IPS-NIHi7 (cell line): Measurements from ENCODE around the gene NINL.

ENCODE experiments used
- DNase-seq: peaks from one replicate; pipeline ENCODE4 v3.0.0; 2012; ENCODE audit warnings: mixed read lengths; ENCODE audit errors: extremely low spot score

The NINL gene

DNA sequence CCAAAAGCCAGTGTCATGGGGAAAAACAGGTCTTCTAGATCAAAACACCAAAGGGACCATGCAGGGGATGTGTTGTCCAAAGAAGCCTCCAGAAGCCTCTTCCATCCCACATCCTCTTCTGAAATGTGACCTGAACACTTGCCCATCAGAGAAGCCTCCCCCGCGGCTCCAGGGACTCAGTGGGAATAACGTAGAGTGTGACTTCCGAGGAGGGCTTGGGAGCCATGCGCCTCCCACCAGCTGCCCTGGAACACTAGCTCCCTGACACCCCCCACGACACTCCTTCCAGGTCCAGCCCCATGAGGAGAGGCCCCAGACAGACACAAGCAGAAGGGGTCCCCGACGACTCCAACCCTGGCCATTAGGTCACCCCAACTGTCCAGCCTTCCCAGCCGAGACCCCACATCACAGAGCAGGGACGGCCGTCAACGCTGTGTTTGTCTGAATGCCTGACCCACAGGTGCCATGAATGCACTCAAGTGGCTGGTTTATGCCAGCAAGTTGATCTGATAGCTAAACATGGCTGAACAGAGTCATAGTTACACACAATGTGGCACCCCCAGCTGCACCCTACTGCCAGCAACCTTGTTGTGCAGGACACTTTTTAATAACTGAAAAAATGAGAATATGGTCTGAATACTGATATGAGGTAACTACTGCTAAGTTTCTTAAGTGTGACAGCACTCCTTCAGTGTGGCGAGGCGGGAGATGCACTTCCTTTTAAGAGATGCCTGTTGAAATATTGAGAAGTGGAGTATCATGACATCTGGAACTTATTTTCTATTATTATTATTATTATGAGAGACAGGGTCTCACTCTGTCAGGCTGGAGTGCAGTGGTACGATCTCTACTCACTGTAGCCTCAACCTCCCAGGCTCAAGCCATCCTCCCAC lies 119.8 kb downstream of the NINL start:
- no peak for DNase-seq

DNA sequence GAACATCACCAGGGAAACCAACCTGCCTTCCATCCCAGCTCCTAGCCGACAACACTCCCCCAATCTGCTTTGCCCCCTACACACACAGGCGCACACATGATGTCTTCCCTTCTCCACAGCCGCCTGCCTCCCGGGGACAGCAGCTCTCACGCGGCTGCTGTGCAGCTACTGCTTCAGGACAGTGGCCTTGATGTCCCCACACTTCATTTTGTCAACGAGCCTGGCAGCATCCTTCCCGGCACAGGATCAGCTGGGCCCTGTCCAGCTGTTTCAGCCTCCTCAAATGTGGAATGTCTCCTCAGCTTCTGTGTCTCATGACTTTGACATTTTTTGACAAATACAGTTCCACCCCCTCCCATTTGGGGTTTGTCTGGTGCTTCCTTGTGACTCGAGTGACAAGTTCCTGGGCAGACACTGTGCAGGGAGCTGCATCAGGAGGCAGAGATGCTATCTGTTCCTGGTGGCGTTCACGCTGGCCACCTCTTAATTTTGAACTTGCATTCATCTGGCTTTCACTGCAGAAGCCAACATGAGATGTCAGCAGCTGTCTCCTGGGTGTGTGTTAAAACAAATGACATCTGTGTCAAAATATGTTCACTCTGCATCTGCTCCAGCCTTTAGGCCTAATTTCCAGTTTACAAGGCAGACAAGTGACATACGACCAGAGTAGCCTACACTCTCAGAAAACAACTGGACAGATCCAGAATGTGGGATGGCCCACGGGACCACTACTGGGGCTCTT lies 120.7 kb downstream of the NINL start:
- DNase-seq = no peak

DNA sequence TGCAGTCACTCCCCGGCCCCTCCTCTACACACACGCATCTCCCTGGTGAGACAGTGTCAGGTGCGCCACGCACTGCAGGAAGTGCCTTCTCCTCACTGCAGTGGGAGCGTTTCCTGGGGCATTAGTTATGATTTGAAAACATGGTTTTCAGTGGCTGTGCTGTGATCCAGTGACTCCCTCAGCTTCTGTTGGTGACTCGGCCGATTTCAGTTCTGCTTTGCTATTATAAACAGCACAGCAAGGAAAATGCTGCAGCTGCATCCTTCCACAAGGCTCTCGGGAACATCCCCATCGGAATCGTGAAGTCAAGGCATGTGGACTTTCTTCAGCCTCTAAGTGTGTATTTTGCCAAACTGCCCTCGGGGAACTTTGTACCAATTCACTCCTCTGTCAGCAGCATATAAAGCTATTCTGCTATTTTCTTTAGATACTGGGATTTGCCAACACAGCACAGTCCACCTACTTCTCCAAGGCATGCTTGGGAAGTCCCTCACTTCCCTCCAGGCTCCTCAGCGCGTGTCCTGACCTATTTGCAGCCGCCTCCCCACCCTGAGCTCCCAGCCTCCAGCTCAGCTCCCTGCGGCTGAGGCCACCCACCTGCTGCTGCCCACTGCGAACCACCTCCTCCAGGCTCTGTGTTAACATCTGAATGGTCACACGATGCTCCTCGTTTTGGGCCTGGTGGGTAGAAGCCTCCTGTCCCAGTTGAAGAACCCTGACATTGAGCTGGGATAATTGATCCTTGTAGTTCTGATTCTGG lies 123.4 kb downstream of the NINL start:
- no peak for DNase-seq

DNA sequence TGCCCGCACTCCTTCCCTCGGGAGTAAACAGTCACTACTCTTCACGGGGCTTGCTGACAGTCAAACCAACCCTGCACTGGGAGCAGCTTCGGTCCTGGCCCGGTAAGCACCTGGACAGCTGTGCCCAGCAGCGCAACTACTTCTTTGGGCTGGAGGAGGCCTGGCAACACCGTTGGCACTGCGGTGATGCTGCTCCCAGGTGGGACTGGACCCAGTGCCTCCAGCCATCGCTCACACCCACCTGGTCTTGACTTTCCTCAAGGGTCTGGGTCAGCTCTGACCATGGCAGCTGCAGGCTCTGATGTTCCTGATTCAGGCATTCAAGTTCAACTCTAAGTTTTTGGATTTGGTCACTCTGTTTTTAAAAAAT lies 124.1 kb downstream of the NINL start:
- DNase-seq = no peak

- DNase-seq = no peak
Measured at GRCh38 chr20:25460566-25461280, 124.6 kb downstream of the NINL start.

GRCh38 chr20:25459916-25460535 lies 125.3 kb downstream of the NINL start:
- no peak for DNase-seq

DNA sequence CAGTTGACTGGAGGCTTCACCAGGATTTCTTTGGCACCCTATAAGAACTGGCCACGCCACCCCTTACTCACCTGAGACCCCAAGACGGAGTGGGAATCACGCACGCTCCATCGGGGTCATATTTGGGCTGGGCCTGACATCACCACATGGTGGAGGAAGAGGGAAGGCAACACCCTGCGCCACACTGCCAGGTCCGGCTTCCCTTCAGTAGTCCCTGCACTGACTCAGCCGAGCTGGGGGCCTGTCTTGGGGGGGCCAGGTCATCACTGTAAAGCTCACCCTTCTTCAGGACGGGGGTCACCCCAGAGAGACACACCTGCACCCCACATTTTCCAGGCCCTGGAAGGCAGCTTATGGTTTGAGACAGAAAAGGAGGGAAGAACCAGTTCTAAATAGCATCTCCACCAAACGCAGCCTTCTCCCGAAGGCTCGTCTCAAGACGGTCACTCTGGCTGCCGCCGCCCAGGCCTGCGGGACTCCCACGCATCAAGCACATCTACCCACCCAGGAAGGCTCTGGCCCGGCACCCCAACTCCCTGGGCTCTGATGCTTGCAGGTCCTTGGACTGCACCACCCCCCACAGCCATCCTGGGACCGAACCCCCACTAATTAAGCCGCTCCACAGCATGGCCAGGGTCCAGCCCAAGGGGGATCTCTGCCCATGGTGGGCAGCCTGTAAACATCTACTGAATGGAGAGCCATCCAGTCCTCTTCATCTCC lies 126.1 kb downstream of the NINL start:
- DNase-seq = no peak

DNA sequence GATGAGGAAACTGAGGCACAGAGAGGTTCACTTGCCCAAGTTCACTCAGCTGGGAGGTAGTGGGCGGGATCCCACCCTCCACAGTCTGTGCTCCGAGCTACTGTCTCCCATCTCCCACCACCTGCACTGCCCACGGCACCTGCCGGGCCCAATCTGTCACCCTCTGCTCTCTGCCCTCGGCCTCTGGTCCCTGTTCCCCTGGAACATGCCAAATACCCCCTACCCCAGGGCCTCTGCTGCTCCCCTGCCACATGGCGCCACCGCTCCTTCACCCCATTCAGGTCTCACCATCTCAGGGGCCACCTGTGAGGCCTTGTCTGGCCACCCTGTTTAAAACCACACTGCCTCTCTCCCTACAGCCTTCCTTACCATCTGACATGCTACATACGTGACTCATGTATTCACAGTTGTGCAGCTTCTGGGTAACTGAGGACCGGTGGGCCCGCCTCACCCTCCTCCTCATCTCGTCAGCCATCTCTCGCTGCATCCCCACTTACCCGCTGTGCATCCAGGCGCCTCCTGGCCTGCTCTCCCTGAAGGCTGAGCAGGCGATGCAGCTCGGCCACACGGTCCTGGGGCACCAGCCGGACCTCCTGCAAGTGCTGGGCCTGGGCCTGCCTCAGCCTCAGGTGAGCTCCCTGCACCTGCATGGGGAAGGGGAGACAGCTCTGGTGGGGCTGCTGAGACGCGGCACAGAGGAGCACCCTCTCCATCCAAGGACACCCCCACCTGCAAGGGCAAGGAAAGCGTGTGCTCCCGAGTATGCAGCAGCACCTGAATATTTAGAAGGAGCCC lies 127.2 kb downstream of the NINL start:
- DNase-seq = no peak

DNA sequence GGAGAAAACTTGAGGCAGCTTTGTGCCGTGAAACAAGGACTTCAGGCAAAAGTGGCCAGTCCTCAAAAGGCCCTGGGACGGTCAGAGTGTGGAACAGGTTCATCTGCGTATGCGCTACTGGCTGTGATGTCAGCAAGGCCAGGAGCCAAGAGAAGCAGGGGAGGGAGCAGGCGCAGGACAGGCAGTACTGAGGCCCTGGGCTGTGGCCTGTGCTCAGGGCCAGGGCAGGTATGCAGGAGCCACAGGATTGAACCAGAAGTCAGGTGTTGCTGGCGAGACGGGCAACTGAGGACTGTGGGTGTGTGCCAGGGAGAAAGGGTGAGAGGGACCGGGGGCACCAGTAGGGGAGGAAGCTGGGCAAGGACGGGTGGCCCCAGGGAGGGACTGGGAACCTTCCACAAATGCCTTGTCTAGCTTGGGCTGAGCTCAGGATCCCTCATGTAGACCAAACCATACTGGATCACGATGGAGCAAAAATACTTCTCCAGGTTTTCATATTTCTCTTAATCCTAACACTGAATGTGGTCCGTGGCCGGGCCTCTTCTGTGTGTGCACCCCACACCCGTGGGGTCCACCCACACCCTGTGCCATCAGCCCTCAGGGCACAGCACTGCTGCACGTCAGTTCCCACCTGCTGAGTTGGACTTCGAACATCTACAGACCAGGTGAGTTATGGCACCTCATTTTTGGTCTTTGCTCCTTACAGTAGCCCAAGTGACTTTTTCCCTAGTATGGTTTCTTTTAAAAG lies 131.0 kb downstream of the NINL start:
- DNase-seq = no peak

DNA sequence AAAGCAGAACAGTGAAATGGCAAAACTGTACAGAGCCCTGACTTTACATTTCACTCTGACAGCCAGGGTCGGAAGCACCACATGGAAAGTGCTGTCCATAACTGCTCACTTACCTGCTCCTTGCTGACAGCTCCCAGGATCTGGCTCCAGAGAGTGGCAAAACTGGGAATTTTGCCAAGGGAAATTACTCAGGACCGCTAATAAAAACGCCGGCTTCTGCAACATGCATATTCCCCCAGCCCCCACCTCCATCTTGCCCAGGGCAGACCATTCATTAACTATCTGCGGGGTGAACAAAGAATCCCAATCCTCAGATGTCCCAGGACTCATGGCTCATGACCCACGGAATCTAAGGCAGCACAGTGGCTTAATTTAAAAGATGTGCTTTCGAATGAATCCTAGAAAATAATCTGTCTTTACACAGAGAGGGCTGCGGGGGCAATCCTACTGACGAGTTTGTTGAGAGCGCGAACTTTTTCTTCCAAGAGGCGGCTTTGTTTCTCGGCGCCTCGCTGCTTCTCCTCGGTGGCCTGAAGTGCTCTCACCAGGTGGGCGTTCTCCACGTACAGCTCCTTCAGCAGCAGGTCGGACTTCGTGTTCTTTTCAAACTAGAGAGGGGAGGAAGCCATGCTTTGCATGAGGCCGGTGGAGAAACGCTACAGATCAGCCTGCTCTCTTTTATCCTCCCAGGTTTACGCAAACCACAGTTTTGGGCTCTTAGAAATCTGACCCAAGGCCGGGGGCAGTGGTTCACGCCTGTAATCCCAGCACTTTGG lies 132.1 kb downstream of the NINL start:
- DNase-seq = no peak

DNA sequence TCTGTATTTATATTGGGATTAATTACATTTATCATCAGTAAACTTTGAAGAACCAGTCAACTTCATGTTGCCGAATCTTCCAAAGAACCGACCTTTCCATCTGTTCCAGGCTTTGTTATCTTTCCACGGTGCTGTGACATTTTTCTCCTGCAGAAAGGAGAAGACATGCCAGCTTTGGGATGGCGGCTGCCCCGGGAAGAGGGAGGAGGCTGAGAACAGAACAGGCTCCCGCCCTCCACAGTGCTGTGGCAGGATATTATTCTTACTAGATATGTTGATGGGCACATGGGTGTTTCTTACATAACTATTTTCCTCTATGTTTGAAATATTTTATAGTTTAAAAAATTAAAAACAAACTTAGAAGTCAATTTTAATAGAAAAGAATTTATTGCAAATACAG lies 133.0 kb downstream of the NINL start:
- DNase-seq = no peak

- no peak for DNase-seq
Measured at GRCh38 chr20:25447671-25448070, 137.7 kb downstream of the NINL start.

GRCh38 chr20:25444556-25444955 lies 140.8 kb downstream of the NINL start:
- DNase-seq = no peak

DNA sequence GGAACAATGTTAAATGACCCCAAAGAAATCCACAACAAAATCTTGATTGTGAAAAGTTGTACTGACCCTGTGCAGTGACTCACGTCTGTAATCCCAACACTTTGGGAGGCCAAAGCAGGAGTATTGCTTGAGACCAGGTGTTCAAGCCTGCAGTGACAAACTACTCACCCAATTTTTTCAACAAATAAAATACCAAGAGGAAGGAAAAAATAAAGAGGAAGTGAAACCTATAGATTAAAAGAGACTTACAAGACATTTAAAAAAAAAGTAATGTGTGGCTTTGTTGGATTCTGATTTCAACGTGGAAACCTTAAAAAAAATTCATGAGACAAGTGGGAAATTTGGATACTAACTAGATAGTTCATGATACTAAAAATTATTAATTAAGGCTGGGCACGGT lies 146.0 kb downstream of the NINL start:
- no peak for DNase-seq

- DNase-seq = peak; percentile 67
Measured at GRCh38 chr20:25437153-25437581, 148.2 kb downstream of the NINL start.

- no peak for DNase-seq
Measured at GRCh38 chr20:25424536-25424935, 160.8 kb downstream of the NINL start.

GRCh38 chr20:25422032-25422431 lies 163.3 kb downstream of the NINL start:
- DNase-seq = no peak

DNA sequence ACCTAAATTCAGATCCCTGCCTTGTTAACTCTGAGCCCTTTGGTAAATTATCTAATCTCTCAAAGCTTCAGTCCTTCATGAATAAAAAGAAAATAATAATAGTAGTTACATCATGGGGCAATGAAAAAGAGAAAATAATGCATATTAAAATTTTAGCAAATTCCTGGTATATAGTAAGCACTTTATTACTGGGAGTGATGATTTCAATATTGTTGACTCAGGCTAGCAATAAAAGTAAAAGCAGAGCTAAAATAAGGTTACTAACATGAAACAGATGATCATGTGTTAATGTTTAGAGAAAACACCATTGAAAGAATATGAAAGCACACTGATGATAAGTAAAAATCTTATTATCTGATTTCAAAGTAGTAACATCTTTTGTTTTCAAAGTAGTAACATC lies 164.2 kb downstream of the NINL start:
- no peak for DNase-seq
